Upper lobe of left lung (tissue), 6 donors: ENCODE measurements around the gene PBOV1. TPM values are rescaled to one million over a fixed set of nuclear protein-coding genes. Genes with fewer than 3 reads are reported as not detected.

Experiments used
- ATAC-seq, 2 donors: fragments of 200-7000 bp; cut with Tn5 transposase; one replicate each; pipeline ENCODE4 v1.9.1; 2022; ENCODE audit warnings: mild to moderate bottlenecking in 2 of 2, moderate library complexity in 2 of 2; ENCODE audit not compliant: low FRiP score in 2 of 2
- DNase-seq, 2 donors: peaks; one replicate each; pipeline ENCODE4 v3.0.0-alpha.2; 2019 to 2020
- H3K27ac ChIP-seq, 4 donors: fragments of 200-600 bp; sonication (generic); one replicate each; pipeline ENCODE4 v1.5.1; 2016 to 2019
- H3K27me3 ChIP-seq, 4 donors: fragments of 200-600 bp; sonication (generic); one replicate each; pipeline ENCODE4 v1.5.1; 2017 to 2019
- H3K36me3 ChIP-seq, 4 donors: fragments of 200-600 bp; sonication (generic); one replicate each; pipeline ENCODE4 v1.5.1; 2016 to 2019
- H3K4me1 ChIP-seq, 4 donors: fragments of 200-600 bp; sonication (generic); one replicate each; pipeline ENCODE4 v1.5.1; 2018 to 2019
- H3K4me3 ChIP-seq, 4 donors: fragments of 200-600 bp; sonication (generic); one replicate each; pipeline ENCODE4 v1.5.1; 2017 to 2019; ENCODE audit warnings: mild to moderate bottlenecking in 2 of 4, moderate library complexity in 1 of 4
- H3K9me3 ChIP-seq, 4 donors: fragments of 200-600 bp; sonication (generic); one replicate each; pipeline ENCODE4 v1.5.1; 2018 to 2019
- CTCF ChIP-seq, 6 experiments: fragments of 450-650 bp in 4 of 6; fragments of 200-600 bp in 2 of 6; sonication (generic) in 2 of 6; IDR thresholded peaks; one replicate each; pipeline ENCODE4 v1.5.1; 2016 to 2019; ENCODE audit warnings: antibody characterized with exemption in 6 of 6
- EP300 ChIP-seq, 4 donors: sonication (generic); formaldehyde crosslinking; IDR thresholded peaks; one replicate each; pipeline ENCODE4 v1.5.1; 2017; ENCODE audit warnings: antibody characterized with exemption in 4 of 4, control low read depth in 2 of 4
- POLR2A ChIP-seq, 4 donors: fragments of 450-650 bp; IDR thresholded peaks; one replicate each; pipeline ENCODE4 v1.5.1; 2016 to 2017; ENCODE audit warnings: antibody characterized with exemption in 4 of 4, mild to moderate bottlenecking in 2 of 4
- POLR2AphosphoS5 ChIP-seq, 2 donors: sonication (generic); formaldehyde crosslinking; IDR thresholded peaks; one replicate each; pipeline ENCODE4 v1.5.1; 2017; ENCODE audit warnings: antibody characterized with exemption in 2 of 2
- WGBS, 2 donors: methylation state at CpG; one replicate each; pipeline ENCODE4 v1.1.5; 2017 to 2018; 5-methylcytosine and 5-hydroxymethylcytosine counted together
- total RNA-seq, 6 donors: library from RNA; depleted of rRNA in 4 of 6; stranded (reverse); fragments of >200 nt in 4 of 6; gene quantifications; one replicate each; pipeline versions ENCODE4 v1.1.0 to v1.2.1, GENCODE V29; 2016 to 2021
- donor health status: DM: no; HTN: no; CAD: no; lungs with moderate emphysema.
- donor health status: DM: no; HTN: yes; CAD: no; lungs with severe emphysema.

PBOV1 gene
- total RNA-seq, 6 donors from 2014 or later: not detected

- Histone ChIP-seq H3K4me1 (no peaks in the 10 kb centered on the region), H3K4me3 (no peak overlapping the region), H3K27me3 (no peaks in the 10 kb centered on the region), H3K9me3 (no peaks in the 10 kb centered on the region), H3K36me3 (no peaks in the 10 kb centered on the region), H3K27ac (no peak overlapping the region)
- no peak for ATAC-seq
- no peak for DNase-seq
- WGBS, 2 donors: 74 to 84% methylated on average over 4 of the region's 4 CpGs
- TF ChIP-seq POLR2A (IDR thresholded peaks at IDR 0.05) (no peak), CTCF (IDR thresholded peaks at IDR 0.05) (no peak), POLR2AphosphoS5 (IDR thresholded peaks at IDR 0.05) (no peak), EP300 (IDR thresholded peaks at IDR 0.05) (no peak)
Measured at GRCh38 chr6:138204792-138205384, 13.4 kb downstream of the PBOV1 start.

- Histone ChIP-seq H3K36me3 (no peaks in the 10 kb centered on the region), H3K4me1 (no peaks in the 10 kb centered on the region), H3K4me3 (no peak overlapping the region), H3K27ac (no peak overlapping the region), H3K27me3 (no peaks in the 10 kb centered on the region), H3K9me3 (no peaks in the 10 kb centered on the region)
- ATAC-seq: no peak
- no peak for TF ChIP-seq POLR2AphosphoS5 (IDR thresholded peaks at IDR 0.05)
- TF ChIP-seq CTCF (IDR thresholded peaks at IDR 0.05): no peak
- no peak for TF ChIP-seq EP300 (IDR thresholded peaks at IDR 0.05)
- no peak for TF ChIP-seq POLR2A (IDR thresholded peaks at IDR 0.05)
- no peak for DNase-seq
Measured at GRCh38 chr6:138204303-138204702, 14.0 kb downstream of the PBOV1 start.

- Histone ChIP-seq H3K4me1 (no peaks in the 10 kb centered on the region), H3K36me3 (no peaks in the 10 kb centered on the region), H3K9me3 (no peaks in the 10 kb centered on the region), H3K27ac (no peak overlapping the region), H3K27me3 (no peaks in the 10 kb centered on the region), H3K4me3 (no peak overlapping the region)
- DNase-seq: no peak
- TF ChIP-seq POLR2AphosphoS5 (IDR thresholded peaks at IDR 0.05) (no peak), CTCF (IDR thresholded peaks at IDR 0.05) (no peak), EP300 (IDR thresholded peaks at IDR 0.05) (no peak), POLR2A (IDR thresholded peaks at IDR 0.05) (no peak)
- 90 to 98% methylated on average over 2 of the region's 2 CpGs for WGBS, 2 donors
- no peak for ATAC-seq
Measured at GRCh38 chr6:138203315-138203714, 15.0 kb downstream of the PBOV1 start.

- H3K27ac ChIP-seq: no peak overlapping the region
- 94 to 96% methylated on average over 4 of the region's 4 CpGs for WGBS, 2 donors
Measured at GRCh38 chr6:138201836-138202235, 16.5 kb downstream of the PBOV1 start.

More at GRCh38 chr6:138201836-138202235, 16.5 kb downstream of the PBOV1 start:
- Histone ChIP-seq H3K27me3 (no peaks in the 10 kb centered on the region), H3K36me3 (no peaks in the 10 kb centered on the region), H3K4me3 (no peak overlapping the region), H3K4me1 (no peaks in the 10 kb centered on the region), H3K9me3 (no peaks in the 10 kb centered on the region)
- no peak for TF ChIP-seq EP300 (IDR thresholded peaks at IDR 0.05)
- TF ChIP-seq POLR2A (IDR thresholded peaks at IDR 0.05): no peak
- TF ChIP-seq POLR2AphosphoS5 (IDR thresholded peaks at IDR 0.05): no peak
- TF ChIP-seq CTCF (IDR thresholded peaks at IDR 0.05): no peak
- no peak for ATAC-seq
- no peak for DNase-seq
